HFF-Myc (cell line): ENCODE data around the gene PARD6G.

Source experiments
- DNase-seq: peaks from one replicate; pipeline ENCODE4 v3.0.0-alpha.2; 2011; ENCODE audit warnings: low read depth; ENCODE audit errors: extremely low read depth
- H3K4me3 ChIP-seq: replicated peaks from 2 replicates; pipeline ENCODE4 v1.5.1; 2011; ENCODE audit warnings: low read depth, mild to moderate bottlenecking, control low read depth, low read length
- TF ChIP-seq, protein P1 (sequence below): IDR thresholded peaks from 2 replicates; pipeline ENCODE4 v1.5.1; 2012; ENCODE audit warnings: mild to moderate bottlenecking, low read depth, low read length, control low read depth; ENCODE audit errors: missing control alignments

PARD6G gene

DNA sequence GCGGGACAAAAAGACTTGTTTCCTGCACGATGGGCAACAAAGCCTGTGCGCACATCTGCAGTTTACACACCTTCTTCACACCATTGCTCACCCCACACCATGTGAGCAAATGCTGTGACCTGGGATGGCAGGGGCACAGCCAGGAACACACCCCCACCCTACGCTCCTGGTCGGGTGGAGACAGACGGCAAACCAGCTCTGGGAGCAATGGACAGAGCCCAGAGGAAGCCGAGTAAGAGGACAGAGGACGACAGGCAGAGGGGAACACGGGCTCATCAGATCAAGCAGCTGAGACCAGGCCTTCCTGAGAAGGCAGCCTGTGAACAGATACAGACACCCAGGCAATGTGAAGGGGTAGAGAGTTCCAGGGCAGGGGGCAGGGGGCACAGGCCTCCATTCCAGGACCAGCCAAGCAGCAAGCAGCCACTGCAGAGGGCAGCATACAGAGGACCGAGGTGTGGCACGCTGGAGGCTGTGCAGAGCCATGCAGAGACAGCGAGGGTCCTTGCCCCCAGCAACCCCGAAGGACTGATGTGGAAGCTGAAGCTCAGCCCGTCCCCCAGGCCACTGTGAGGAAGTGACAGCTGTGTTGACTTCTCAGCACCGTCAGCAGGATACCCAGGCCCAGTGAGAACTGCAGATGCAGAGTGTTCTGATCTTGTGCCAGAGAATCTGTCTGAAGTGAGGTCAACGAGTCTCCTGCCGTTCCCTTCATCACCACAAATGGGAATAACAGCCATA lies 46.2 kb downstream of the PARD6G start:
- no peak for DNase-seq
- TF ChIP-seq, protein P1, sequence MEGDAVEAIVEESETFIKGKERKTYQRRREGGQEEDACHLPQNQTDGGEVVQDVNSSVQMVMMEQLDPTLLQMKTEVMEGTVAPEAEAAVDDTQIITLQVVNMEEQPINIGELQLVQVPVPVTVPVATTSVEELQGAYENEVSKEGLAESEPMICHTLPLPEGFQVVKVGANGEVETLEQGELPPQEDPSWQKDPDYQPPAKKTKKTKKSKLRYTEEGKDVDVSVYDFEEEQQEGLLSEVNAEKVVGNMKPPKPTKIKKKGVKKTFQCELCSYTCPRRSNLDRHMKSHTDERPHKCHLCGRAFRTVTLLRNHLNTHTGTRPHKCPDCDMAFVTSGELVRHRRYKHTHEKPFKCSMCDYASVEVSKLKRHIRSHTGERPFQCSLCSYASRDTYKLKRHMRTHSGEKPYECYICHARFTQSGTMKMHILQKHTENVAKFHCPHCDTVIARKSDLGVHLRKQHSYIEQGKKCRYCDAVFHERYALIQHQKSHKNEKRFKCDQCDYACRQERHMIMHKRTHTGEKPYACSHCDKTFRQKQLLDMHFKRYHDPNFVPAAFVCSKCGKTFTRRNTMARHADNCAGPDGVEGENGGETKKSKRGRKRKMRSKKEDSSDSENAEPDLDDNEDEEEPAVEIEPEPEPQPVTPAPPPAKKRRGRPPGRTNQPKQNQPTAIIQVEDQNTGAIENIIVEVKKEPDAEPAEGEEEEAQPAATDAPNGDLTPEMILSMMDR: no peak
- no peak overlapping the region for H3K4me3 ChIP-seq

DNA sequence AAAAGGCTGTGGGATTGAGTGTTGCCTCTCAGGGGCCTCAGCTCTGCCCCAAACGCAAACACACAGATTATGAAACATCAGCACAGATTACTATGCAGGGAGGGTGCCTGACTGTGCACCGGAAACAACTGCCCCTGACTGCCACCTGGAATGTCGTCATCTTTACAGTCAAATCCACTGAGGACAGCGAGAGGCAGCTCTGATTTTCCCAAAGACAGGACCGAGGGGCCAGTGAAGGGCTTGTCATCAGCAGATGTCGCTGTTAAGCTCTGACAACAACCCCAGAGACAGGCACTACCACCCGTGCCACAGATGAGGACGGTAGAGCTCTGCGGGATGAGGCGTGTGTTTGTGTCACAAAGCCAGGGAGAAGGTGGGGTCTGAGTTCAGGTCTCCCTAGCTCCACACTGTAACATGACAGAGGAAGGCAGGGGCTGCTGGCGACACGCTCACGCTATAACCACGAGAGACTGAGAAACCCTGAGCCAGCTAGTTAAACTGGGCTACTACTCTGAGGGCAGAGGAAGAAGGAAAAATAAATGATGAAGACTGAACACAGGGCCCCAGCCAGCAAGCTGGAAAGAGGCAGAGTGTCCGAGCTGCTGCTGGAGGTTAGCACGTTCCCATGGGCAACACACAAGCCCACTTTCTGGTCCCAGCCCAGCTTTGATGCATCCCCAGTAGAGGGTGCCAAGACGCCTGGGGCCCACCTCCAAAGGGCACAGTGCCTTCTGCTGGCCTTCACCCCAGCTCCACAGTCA lies 47.0 kb downstream of the PARD6G start:
- TF ChIP-seq, protein P1: peak; percentile 43
- peak; percentile 21 for DNase-seq
- no peak overlapping the region for H3K4me3 ChIP-seq

DNA sequence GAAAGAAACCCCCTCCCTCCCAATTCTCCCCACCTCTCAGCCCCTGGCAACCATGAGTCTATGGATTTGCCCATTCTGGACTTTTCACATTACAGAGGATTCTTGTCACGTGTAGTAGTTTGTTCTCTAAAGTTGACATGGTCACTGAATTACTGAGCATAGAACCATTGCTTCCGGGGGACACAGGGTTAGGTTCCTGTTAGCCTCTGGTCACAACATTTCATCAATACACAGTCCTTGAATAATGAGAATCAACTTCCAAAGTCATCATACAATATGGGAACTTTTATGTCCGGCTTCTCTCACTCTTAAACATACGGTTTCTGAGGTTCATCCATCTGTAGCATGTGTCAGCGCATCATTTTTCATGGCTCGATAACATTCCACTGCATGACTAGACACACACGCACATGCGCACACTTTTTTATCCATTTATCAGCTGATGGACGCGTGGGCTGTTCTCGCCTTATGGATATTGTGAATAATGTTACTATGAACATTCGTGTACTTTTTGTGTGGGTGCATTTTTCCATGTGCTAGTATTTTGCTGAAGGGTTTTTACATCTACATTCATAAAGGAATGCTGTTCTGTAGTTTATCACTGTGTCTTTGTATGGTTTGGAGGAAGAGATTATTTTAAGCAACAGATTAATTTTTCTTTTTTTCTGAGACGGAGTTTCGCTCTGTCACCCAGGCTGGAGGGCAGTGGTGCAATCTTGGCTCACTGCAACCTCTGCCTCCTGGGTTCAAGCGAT lies 48.1 kb downstream of the PARD6G start:
- DNase-seq: no peak
- TF ChIP-seq, protein P1: no peak
- no peak overlapping the region for H3K4me3 ChIP-seq

DNA sequence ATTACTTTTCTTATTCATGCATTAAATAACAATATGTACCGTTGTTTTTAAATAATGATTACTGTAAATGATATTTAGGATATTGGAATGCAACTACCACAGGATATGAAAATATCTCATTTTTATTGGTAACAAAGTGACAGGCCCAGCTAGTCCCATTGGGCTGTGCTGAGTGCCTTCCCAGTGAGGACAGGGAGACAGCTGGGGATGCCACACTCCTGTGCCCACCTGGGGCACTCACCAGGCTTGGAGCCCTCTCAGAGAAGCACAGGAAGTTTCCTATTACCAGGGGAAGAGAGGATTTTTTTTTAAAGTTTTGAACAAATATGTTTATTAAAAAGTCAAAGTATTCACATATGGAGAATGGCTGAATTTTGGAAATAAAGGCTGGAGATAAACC lies 48.9 kb downstream of the PARD6G start:
- no peak overlapping the region for H3K4me3 ChIP-seq
- TF ChIP-seq, protein P1: no peak
- no peak for DNase-seq

DNA sequence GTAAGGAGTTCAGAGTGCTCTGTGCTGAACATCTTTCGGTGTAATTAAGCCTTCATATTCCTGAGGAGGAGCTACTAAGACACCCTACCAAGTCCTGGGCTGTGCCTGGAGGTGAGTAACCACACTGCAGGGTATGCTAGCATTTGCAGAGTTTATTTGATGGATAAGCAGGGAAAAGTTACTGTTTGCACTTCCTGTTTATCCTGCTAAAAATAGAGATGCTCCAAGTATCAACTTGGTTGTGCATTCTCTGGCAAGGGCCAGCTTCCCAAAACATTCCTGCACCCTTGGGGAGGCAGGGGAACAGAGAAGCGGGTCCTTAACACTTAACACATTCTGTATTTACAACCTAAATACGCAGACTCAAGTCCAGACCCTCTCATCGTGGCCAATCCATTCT lies 49.8 kb downstream of the PARD6G start:
- DNase-seq: no peak
- TF ChIP-seq, protein P1: no peak
- H3K4me3 ChIP-seq: no peak overlapping the region

DNA sequence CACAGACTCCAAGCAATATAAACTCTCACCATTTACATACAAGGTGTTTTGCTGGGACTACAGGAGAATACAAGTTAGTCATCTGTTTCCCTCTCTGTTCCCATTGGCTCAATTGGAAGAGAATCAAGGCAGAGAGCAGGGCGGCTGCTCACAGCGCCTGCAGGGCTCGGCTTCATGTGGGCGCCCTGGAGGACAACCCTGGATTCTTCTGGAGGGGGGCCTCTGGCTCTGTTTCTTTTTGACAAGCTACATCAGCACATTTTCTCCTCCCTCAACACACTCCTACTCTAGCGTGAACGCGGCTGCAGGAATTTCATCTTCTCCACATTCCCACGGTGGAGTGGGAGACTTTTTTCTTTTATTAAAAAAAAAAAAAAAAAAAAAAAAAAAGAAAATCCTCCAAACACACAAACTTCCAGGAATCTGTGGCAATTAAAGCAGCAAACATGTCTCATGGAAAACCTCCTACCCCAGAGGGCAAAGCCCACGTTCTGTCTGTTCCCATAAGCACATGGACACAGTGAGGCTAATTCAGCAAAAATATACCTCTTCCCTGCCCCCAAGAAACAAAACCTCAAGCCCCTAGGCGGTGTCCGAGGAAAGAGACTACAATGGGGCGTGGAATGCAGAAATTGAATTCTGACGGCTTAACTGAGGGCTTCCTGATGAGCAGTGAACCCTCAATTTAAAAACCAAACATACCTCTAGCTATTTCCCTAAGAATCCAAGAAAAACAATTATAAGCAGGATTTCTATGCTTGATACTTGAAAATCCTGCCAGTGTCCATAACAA lies 50.6 kb downstream of the PARD6G start:
- H3K4me3 ChIP-seq: no peak overlapping the region
- no peak for DNase-seq
- TF ChIP-seq, protein P1: no peak
